NT2/D1 (cell line): ENCODE data around the gene SCN4B.

Experiments
- YY1 ChIP-seq: IDR thresholded peaks from 2 replicates; pipeline ENCODE4 v1.6.1; 2011; ENCODE audit not compliant: insufficient read length, insufficient read depth
- ZNF274 ChIP-seq: IDR thresholded peaks from 2 replicates; pipeline ENCODE4 v1.6.1; 2011; ENCODE audit warnings: mild to moderate bottlenecking, low read depth, low read length

DNA sequence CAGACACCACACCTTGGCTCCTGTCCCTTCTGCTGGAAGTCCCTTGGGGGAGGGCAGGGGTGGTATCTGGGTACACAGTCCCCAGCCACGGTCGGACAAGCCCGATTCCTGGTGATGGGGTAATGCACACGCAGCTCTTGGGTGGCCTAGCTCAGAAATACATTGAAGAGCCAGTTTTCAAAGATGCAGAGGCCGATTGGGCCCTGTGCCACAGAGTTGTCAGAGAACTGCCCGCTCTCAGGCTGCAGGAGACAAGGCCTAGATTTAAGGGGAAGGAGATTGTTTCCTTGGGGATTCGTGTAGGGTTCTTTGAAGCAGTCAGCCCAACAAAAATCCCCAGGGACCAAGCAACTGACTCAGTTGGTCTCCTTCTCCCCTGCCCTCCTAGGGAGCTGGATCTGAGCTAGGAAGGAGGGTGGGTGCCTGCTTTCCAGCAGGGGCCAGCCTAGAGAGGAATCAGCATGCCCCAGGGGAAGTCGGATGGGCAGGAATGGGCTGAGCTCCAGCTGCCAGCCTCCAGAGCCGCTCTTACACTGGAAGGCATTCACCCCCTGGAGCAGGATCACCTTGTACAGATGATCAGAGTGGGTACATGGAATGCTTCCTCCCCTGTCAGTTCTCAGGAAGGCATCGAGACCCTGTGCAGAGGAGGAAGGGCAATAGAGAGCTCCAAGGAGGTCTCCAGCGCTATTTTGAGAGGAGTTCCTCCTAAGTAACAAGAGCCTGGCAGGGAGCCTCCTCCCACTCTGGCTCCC, 3.3 kb upstream of the SCN4B start:
- TF ChIP-seq YY1 = no peak
- no peak for TF ChIP-seq ZNF274
